NOMO-1 treated with dmso at 0.1 percent for 144 hours (cell line): ENCODE measurements around the gene PIK3CB.
"Not testable (repeated sequence)": the region's sequence is repeated elsewhere in the genome, so short reads cannot be mapped to it uniquely, and the experiment has no call there.

Source experiments
- DNase-seq: peaks from one replicate; lab custom pipeline; 2025; ENCODE audit not compliant: unreplicated experiment; lab: John Stamatoyannopoulos, UW

Gene PIK3CB

GRCh38 chr3:138806376-138807080 is 28.2 kb downstream of the PIK3CB start:
- DNase-seq, result no peak

GRCh38 chr3:138803006-138803653 is 31.6 kb downstream of the PIK3CB start:
- no peak for DNase-seq

GRCh38 chr3:138802223-138802622 is 32.5 kb downstream of the PIK3CB start:
- not testable (repeated sequence) for DNase-seq

GRCh38 chr3:138801792-138802191 is 32.9 kb downstream of the PIK3CB start:
- DNase-seq, result no peak

GRCh38 chr3:138800248-138800647 is 34.5 kb downstream of the PIK3CB start:
- DNase-seq, result no peak

- DNase-seq, result no peak
Observed at GRCh38 chr3:138799822-138800221, 34.9 kb downstream of the PIK3CB start.

- no peak for DNase-seq
Observed at GRCh38 chr3:138797508-138798038, 37.2 kb downstream of the PIK3CB start.

- no peak for DNase-seq
Observed at GRCh38 chr3:138796761-138797160, 38.0 kb downstream of the PIK3CB start.

- DNase-seq, result peak; percentile 86
Observed at GRCh38 chr3:138786788-138787271, 47.9 kb downstream of the PIK3CB start.

GRCh38 chr3:138785951-138786350 is 48.8 kb downstream of the PIK3CB start:
- no peak for DNase-seq

GRCh38 chr3:138785362-138785857 is 49.3 kb downstream of the PIK3CB start:
- not testable (repeated sequence) for DNase-seq

GRCh38 chr3:138782755-138783154 is 52.0 kb downstream of the PIK3CB start:
- no peak for DNase-seq

GRCh38 chr3:138781012-138781470 is 53.7 kb downstream of the PIK3CB start:
- DNase-seq, result no peak

GRCh38 chr3:138778643-138779042 is 56.1 kb downstream of the PIK3CB start:
- no peak for DNase-seq

GRCh38 chr3:138776961-138777360 is 57.8 kb downstream of the PIK3CB start:
- DNase-seq, result no peak

GRCh38 chr3:138775254-138775595 is 59.5 kb downstream of the PIK3CB start:
- DNase-seq, result no peak

- DNase-seq, result peak; percentile 14
Observed at GRCh38 chr3:138774529-138775253, 60.0 kb downstream of the PIK3CB start.

GRCh38 chr3:138771585-138771984 is 63.1 kb downstream of the PIK3CB start:
- DNase-seq, result no peak

- no peak for DNase-seq
Observed at GRCh38 chr3:138769616-138770015, 65.1 kb downstream of the PIK3CB start.

GRCh38 chr3:138768946-138769345 is 65.8 kb downstream of the PIK3CB start:
- DNase-seq, result no peak

GRCh38 chr3:138768125-138768524 is 66.6 kb downstream of the PIK3CB start:
- no peak for DNase-seq
